ENCODE results near the gene APBB2.

The APBB2 gene

DNA sequence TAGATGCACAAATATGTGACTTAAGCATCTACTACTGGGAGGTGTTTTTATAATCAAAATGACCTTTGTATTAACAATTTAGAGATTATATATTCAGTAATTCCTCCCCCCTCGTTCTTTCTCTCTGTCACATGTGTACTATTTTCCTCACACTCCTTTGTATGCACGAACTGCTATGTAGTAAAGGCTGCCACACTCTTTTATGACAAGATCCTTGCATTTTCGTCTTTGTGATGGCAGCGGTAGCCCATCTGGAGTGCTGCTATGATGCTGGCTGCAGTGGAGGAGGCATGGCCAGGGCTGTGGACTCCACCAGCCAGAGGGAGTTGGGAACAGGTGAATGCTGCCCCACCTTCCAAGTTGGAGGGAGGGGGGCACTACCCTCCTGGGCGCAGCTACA is 248.3 kb downstream of the APBB2 start:
- FAIRE-seq = no peak

- no peak for FAIRE-seq
Measured at GRCh38 chr4:40963897-40964478, 250.4 kb downstream of the APBB2 start.

DNA sequence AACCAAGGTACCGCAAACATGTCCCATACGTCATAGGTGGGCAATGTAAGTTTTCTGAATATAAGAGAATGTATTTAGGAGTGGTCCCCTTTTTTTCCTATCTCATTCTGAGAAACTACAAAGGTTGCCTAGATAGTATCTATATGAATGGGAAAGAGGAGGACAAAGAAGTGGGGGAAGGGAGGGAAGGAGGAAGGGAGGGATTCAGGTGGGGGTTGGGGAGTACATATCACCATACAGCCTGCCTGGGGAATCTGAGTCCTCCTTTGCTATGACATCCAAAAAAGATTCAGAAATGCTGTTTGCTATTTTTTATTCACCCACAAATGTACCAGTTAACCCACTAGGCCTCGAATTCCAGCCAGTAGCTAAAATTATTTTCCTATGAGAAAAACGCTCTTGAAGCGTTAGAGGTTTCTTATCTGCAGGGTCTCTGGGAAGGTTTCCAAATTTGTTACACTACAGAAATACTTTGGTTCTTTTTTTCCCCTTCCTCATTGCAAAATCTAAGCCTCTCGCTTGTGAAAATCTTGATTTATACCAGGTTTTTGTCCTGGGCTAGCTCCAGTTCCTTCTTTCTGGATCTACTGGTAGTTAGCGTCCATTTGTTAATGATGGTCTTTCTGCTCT is 251.7 kb downstream of the APBB2 start:
- FAIRE-seq = no peak

GRCh38 chr4:40960941-40961340 is 253.4 kb downstream of the APBB2 start:
- FAIRE-seq = no peak

DNA sequence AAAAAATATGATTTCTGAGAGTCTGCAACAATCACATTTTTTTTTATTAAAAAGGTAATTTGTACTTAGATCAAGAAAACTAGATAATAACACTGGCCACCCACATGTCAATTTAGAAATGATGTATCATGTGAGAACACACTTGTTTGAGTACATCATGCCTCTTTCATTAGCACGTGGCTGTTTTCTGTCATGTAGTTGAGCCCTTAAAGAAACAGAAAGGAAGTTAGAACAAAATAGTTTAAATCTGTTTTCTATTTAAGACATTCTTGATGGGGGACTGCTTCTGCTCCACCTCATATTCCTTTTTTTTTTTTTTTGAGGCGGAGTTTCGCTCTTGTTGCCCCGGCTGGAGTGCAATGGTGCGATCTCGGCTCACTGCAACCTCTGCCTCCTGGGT is 257.1 kb downstream of the APBB2 start:
- FAIRE-seq = no peak

GRCh38 chr4:40956721-40957255 is 257.6 kb downstream of the APBB2 start:
- no peak for FAIRE-seq

DNA sequence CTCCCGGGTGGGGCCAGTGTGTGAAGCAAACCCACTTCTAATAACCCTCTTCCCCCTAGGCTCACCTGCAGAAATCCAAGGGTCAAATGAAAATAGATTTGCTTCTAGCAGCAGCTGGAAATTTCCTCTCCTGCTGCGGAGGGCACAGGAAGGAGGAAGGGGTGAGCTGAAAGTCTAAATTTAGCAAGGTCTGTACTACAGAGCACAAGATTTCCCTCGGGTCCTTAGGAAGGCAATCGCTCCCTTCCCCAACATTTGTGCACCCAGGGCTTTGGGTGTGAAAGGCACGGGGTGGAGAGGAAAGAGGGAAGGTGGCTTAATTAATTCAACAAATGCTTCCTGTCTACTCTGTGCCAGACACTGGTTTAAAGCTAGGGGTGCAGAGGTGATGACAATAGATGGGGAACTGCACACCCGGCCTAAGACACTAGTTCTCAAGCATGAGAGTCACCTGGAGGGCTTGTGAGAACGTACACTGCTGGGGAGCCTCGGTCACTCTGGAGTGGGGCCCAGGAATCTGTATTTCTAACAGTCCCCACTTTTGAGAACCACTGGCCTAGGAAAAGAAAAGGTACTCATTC is 260.2 kb downstream of the APBB2 start:
- FAIRE-seq = no peak

- no peak for FAIRE-seq
Measured at GRCh38 chr4:40953283-40954087, 260.9 kb downstream of the APBB2 start.

GRCh38 chr4:40952672-40953071 is 261.7 kb downstream of the APBB2 start:
- no peak for FAIRE-seq

- FAIRE-seq = no peak
Measured at GRCh38 chr4:40952217-40952616, 262.1 kb downstream of the APBB2 start.

DNA sequence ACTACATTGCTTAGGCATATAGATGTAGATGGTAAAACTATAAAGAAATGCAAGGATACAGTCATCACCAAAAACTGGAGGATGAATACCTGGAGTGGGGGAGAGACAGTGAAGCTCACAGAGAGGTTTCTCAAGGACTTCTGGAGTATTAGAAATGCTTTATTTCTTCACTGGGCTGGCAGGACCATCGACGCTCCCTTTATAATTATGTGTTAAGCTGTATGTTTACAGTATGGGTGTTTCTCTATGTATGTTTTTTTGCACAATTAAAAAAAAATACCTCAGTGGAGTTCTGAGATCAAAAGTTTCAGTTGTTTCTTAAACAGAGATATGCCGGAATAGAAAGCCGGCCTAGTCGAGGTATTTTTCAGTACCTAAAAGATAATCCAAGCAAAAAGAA is 263.3 kb downstream of the APBB2 start:
- FAIRE-seq = no peak

GRCh38 chr4:40949358-40950100 is 264.8 kb downstream of the APBB2 start:
- FAIRE-seq = no peak

GRCh38 chr4:40948014-40948413 is 266.3 kb downstream of the APBB2 start:
- FAIRE-seq = no peak

- FAIRE-seq = no peak
Measured at GRCh38 chr4:40946652-40947051, 267.7 kb downstream of the APBB2 start.

GRCh38 chr4:40940756-40941155 is 273.6 kb downstream of the APBB2 start:
- FAIRE-seq = no peak

DNA sequence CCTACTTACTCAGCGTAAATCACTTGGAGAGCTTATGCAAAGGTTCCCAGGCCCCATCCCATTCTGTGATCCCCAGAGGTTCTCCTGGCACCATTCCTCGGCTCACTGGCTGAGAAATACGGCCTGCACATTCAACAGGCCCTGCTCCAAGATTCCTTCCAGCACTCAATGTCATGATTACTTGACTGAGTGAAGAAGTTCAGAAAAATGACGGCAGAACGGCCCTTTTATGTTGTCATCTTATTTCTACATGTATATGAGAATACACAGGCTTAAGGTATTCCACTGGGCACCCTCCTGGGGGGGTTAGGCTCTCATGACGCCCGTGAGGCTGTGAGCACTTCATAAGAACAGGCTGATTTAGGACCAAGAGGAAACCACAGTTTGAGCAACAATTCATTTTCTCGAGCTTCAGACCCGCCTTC is 274.0 kb downstream of the APBB2 start:
- FAIRE-seq = no peak

- no peak for FAIRE-seq
Measured at GRCh38 chr4:40939856-40940255, 274.5 kb downstream of the APBB2 start.

GRCh38 chr4:40938337-40938736 is 276.0 kb downstream of the APBB2 start:
- no peak for FAIRE-seq

- no peak for FAIRE-seq
Measured at GRCh38 chr4:40937140-40937725, 277.1 kb downstream of the APBB2 start.

DNA sequence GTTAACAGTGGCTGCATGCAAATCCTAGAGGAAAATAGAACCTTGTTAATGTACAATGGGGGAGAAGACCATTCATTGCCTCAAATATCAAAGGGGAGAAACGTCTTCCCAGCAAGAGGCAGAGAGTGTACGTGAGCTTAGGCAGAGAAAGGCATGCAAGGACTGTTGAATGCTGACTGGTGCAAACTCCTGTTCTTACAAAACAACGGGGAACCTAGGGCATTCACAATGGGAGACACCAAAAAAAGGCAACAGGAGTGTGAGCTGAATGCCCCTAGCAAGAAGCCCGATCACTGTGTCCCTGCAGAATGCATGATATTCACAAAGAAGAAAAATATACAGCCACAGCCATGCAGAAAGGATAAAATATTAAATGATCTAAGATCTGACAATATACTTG is 279.7 kb downstream of the APBB2 start:
- FAIRE-seq = no peak

DNA sequence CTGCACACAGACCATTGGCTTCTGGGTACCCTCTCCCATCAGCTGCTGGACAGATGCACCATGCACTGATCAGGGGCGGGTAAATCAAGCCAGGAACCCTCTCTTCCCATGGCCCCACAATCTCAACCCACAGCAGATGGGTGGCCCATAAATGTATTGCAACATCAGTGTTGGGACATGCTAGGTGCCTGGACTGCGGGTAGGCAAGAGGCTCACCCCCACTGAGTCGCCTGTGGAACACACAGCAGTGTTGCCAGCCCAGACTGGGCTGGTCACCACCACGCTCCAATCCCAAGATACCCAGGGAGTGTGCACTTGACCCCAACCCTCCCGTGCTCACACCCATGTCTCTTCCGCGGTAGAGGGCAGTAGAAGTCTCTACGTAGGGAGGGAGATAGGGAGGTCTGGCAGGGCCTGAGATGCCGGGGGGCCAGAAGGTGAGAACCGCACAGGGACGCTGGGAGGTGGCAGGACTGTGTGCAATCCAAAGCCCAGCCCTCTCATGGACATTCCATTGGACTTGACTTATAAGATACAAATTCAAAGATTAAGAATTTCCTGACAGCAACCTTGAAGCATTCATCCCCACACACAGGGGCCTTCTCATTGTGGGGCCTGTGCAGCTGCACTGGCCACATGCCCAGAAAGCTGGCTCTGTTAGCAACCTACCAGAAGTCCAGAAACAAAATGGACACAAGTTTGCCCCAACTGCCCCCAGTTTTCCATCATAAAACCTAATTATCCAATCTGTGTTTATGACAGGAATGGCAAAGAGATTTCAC is 280.9 kb downstream of the APBB2 start:
- no peak for FAIRE-seq

All from endometrium (tissue), 2 donors.